GM21526 (cell line): ENCODE data around the gene EIF2AK3.
"Not testable (repeated sequence)": the region's sequence is repeated elsewhere in the genome, so short reads cannot be mapped to it uniquely, and the experiment has no call there.

ENCODE experiments used
- ATAC-seq: cut with Tn5 transposase; IDR thresholded peaks from one replicate; pipeline ENCODE4 v1.9.1; 2021; ENCODE audit warnings: moderate library complexity; ENCODE audit not compliant: unreplicated experiment, low FRiP score

The EIF2AK3 gene

DNA sequence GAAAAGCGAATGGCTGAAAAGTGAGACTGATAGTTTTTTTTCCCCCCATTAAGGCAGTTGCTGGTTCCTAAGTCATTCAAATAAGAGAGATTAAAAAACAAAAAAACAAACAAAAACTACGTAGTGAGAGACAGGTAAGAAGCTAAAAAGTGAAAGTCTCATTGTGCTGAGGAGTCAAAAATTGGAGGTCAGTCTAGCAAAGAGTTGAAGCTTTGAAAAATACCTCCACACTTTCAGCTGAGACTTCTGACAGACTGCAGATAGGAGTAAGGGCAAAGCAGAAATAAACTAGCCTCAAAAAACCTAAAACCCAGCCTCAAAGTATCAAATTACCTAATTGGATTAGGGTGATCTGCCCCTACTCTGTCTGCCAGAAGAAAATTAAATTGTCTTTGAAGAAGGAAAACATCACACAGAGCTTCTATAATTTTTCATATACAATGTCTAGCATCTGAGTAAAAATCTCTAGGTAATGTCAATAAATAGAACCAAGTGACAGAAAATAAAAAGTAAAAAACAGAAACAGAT is 10.9 kb upstream of the EIF2AK3 start:
- ATAC-seq: no peak

DNA sequence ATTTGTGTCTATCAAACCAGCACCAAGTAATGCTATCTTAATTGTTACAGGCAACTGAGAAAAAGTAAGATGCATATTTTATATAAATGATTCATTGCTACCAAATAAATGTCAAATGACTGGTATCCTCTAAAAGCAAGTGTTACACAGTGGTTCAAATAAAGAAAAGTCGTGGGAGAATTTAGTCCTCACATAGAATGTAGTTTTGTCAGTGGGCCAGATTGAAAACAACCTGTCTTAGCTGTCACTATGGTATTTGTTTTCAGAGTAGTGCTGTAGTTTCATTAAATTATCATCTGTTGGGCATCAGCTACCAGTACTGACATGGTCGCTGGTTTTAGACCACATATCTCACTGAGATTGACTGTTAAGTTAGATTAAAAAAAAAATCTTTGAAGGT is 10.2 kb upstream of the EIF2AK3 start:
- ATAC-seq: no peak

DNA sequence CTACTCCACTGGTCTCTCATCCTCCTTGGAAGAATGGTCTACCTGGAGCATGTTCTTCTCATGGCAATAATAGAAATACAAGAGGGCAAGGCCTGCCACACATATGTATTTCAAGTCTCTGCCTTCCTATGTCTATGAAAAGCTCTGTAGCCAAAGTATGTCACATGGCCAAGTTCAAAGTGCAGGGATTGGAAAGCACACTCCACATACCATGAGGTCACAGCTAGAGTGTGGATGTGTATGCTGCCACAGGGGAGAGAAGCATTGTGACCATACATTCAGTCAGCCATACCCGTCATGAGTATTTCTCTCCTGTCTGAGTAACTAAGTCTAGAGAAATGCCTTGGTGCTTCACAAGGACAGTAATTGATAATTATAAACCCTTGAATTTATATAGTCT is 8.8 kb upstream of the EIF2AK3 start:
- ATAC-seq: no peak

DNA sequence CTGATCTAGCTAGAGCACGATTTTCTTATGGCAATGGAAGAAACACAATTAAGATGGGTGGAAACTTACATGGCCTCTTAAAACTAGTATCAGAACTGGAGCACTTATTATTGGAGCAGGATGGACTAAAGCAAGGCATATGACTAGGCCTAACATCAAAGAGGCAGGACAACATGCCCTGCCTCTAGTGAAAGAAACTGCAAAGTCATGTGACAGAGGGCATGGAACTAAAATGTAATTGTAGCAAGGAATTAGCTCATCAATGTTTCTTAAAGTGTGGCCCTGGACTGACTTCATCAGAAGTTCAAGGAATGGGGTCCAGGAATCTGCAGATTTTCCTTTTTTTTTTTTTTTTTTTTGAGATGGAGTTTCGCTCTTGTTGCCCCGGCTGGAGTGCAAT is 5.3 kb upstream of the EIF2AK3 start:
- ATAC-seq: no peak

DNA sequence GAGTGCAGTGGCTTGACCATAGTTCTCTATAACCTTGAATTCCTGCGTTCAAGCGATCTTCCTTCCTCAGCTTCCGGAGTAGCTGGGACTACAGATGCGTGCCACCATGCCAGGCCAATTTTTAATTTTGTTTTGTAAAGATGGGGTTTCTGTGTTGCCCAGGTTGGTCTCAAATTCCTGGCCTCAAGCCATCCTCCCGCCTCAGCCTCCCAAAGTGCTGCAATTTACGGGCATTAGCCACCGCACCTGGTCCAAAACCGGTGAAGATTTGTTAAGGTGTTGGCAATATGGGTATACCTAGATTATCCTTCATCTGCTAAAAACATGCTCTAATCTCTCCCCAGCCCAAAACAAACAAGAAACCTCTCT is 1.3 kb upstream of the EIF2AK3 start:
- no peak for ATAC-seq

DNA sequence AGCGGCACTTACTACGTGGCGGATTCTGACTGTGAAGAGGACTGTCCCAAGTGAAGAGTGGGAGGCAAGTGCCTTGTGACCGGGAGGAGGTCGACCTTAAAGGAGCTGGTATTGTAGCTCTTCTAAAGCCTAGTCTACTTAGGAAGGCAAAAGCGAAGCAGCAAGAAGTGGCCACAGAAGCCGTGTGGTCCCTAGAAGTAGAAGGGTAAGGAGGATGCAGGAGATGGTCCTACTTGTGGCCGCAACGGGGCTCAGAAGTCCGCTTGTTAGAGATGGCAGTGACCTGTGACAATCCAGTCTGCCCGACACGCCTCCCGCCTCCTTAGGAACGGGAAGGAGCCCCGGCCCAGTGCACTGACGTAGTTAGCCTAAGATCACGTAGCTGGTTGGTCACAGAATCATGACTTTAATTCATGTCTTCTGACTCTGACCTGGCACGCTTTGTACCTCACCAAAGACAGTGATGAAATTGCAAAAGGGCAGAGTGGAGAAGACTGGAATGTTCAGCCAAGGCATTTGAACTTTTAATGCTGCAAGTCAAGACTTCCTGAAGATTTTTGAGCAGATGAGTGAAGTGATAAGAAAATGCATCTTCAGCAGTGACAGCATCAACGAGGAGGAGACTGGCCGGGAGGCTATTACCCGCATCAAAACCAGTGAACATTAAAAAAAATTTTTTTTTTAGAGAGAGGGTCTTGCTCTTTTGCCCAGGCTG is 749 bp upstream of the EIF2AK3 start:
- peak; percentile 45 for ATAC-seq

DNA sequence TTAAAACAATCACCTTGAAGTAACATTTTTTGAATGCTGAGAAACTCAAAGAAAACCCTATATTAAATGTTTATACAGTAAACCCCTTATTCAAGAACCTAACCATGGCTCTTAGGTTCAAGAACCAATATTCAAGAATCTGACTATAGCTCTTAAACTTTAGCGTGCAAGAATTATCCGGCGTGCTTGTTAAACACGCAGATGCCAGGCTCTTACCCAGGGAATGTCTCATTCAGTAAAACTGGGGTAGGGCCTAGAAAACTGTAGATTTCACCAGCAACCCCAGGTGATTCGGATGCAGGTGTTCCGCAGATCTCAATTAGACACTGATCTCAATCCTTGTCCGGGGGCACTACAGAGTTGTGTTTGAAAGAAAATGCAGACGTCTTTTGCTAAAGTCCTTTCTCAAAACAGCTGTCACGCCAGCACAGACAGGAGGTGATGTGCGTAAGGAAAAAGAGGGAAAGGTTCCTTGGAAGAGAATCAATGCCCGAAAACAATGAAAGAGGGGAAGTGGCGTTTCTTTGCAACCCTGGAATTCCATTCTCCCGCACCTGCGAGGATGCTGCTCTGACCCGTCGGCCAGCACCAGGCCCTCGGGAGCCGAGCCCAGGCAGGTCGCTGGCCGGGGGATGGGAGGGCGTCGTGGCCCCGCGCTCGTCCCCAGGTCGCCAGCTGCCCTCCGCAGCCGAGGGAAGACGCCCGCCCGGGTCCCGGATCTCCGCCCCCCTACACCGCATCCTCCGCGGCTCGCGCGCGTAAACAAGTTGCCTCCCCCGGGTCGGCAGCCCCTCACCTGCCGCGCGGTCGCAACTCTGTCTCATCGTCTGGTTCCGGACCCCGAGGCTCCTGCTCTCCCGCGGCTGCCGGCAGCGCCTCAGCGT is 851 bp downstream of the EIF2AK3 start:
- peak; percentile 9 for ATAC-seq

DNA sequence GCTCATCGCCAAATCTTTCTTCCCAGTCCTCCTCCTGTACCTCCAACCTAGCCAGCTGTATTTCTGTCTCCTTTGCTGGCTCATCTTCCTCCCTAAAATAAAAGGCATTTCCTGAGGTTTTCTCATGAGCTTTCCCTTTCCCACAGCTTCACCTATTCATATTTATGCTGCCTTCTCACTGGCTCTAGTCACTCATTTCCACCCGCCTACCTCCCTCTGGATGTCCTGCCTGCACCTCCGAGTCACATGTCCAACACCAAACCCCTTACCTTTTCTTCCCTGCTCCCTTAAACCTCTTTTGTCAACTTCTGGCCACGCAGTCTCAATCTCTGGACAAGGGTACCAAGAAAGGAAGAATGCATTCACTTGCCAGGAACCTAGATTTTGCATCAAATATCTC is 2.8 kb downstream of the EIF2AK3 start:
- no peak for ATAC-seq

DNA sequence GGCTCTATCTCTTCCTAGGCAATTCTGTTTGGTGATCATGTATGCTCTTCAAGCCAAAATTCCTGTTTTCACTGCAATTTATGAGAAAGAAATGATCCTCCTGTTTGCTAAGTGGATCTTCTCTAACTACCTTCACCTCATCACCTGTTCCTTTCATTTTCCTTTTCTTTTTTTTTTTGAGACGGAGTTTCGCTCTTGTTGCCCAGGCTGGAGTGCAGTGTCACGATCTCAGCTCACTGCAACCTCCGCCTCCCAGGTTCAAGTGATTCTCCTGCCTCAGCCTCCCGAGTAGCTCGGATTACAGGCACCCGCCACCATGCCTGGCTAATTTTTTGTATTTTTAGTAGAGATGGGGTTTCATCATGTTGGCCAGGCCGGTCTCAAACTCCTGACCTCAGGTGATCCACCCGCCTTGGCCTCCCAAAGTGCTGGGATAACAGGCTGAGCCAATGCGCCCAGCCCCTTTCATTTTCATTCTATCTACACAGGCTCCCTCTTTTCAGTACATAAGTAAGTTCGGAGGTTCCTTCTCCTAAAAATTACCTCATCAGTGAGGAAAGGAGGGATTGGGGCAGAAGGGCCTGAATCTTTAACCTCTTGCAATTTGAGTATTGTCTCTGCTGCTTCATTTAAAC is 3.3 kb downstream of the EIF2AK3 start:
- ATAC-seq: not testable (repeated sequence)

DNA sequence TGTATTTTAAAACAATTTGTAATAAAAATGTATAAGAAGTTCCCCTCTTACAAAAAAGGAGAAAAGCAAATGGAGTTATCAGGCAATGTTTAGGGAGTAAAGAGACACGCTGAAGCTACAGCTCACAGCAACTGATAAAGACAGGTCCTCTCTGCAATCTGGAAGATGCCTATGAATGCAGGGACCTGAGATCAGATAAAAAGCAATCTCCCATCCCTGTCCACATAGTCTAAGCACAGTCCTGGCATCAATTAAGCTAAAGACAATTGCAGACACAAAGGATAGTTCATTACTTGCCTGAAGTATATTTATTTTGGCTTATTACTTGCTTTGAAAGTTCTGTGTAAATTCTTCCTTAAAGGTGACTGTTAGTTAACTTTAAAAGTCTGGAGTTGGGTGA is 5.0 kb downstream of the EIF2AK3 start:
- ATAC-seq: no peak

DNA sequence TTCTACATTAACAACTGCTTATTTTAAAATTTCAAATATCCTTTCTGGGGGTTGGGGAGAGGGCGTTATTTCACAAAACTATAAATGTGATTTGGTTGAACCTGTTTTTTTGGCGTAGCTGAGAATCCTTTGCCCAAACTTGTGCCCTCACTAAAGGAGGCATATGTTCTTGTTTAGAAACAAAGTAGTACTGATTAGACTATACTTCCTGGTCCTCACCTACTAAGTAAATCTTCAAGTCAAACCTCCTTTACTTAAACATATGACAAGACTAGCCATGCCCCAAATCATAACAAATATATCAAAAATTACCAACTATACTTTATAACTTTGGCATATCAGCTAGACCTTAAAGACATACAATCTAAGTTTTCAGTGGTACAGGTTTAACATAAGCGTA is 5.8 kb downstream of the EIF2AK3 start:
- no peak for ATAC-seq

DNA sequence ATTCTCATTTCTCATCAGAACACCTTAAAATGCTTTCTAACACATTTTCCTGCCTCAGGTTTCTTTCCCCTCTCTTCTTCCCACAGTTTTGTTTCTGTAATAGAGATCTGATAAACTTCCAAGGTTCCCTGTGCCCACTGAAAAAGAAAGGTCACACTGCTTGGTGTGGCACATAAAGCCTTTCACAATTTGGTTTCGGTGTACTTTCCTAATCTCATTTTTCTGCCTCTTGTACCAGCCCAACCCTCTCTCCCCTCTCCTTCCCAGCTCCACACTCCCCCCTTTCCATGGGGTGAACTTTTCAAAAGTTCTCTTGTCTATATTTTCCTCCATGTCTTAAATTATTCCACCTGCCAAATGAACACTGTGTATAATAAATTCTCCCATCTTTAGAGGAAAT is 7.2 kb downstream of the EIF2AK3 start:
- no peak for ATAC-seq

DNA sequence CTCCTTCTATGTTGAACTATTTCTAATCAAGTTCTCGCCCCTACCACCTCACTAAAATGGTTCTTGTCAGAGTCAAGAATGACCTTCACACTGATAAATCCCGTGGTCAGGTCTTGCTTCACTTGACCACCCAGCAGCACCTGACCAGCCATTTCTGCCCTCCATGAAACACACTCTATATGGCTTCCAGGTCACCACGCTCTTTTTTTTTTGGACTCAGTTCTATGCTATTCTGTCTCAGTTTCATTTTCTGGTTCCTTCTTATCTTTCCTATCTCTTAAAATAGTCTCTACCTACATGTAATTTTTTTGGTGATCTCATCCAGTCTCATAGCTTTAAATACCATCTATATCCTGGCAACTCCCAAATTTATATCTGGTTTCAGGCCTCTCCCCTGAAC is 11.4 kb downstream of the EIF2AK3 start:
- ATAC-seq: peak; percentile 47

DNA sequence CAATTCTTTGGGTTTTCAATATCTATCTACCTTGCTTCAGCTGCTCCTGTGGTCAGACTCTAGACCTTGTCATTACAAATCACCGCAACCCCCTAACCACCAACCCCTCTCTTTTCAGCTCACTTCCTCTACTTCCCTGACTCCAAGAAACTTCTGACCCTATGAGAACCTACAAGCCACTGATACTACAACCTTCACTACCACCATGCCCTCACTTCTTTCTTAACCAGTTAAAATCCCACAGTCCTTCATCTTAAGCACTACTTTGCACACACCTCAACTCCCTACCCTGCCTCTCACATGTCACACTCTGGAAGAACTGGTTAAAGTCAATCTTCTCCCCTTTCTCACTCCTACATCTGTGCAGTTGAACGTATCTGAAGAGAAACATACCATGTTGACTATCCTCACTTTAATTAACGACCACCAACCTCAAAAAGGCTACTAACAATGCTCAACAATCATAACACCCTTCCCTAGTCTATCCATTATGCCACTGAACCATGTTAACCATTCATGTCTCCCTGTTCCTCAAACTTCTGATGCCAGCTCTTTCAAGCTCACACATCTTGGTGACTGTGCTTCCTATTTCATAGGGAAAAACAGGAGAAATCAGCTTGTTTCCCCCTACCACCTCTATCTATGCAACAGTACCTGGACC is 12.6 kb downstream of the EIF2AK3 start:
- peak; percentile 58 for ATAC-seq

DNA sequence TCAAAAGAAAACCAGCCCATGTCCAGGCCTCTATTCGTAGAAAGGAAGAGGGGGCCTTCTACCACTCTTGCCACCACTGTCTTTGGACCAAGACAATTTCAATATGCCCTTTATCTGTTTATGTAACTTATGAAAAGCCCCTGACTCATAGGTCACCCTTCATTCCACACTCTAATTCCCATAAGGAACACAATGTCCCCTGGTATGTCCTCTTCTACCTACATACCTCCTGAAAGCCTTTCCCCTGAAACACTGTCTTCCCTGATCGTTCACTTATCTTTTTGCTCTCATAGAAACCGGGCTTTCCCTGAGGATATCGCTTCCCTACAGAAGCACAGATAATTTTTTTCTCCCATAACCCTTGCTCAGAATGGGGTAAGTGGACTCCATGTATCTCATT is 13.3 kb downstream of the EIF2AK3 start:
- no peak for ATAC-seq

DNA sequence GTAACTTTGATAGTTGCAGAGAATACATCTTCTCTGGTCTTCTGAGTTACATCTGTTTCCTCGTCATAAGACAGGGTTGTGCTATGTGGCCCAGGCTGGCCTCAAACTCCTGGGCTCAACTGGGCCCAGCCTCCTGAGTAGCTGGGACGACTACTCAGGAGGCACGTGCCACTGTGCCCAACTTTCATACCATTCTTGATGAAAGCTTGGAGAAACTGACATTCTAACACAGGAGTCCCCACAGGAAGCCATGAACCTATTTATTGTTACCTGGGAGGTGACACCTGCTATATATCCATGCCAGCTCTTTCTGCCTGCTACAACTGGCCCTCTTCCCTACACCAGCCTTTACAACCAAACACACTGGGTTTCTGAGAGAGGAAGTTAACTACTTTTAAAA is 19.1 kb downstream of the EIF2AK3 start:
- no peak for ATAC-seq

DNA sequence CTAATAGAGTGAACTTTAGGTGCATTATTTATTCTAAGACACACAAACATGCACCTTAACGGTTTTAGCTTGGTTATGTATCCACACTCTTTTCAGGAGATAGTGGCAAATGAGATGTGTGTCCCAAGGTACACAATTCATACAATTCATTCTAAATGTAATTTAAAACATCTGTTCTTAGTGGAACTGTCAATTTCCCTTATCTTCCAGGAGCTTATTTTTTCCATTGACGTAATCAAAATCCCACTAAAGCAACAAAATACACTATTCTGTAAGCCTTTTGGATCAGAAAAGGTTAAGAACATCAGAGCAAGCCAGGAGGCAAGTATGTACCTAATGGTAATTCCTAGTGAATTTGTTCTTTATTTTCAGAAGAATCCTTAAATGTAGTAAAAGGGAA is 19.8 kb downstream of the EIF2AK3 start:
- ATAC-seq: no peak

DNA sequence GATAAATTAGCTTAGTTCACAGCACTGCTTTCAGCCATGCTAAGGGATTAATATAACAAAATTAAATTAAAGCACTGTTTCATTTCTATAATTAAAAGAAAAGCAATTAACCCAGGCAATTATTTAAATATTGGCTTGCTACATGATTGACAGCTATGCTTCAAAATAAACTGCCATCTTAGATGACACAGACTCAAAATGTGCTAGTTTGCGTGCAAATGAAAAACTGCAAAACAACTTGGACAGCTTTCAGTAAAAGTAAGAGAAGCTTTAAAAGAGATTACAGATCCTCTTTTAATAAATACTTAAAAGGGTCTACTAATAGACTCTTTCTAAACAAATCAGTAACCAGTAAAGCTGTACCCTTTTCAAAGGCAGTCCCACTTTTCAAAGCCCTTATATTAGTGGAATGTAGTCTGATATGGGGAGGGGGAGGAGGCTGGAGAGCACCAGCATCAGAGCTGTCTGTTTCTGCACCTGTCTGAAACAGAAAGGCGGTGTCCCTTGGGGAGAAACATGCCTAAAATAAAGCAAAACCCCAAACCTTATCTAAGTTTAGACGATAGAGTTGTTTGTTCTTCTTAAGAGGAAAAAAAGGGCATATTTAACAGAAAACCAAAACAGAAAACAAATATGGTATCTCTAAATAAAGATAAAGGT is 20.8 kb downstream of the EIF2AK3 start:
- peak; percentile 81 for ATAC-seq

DNA sequence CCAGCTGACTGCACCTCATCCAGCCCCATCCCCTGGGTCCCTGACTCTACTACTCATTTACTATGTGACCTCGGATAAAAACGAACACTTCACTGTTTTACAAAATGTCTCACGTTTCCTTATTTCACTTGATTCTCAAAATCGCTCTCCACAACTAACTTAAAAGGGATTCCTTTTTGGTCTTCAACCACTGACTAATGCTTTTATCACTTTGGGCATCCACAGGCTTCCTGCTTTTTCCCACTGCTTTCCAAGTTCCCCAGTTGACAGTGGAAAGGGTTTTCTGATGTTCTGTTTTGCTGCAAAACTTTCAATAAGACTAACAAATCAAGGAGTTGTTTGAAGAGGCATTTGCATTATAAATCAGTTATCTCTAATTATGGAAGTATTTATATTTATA is 24.1 kb downstream of the EIF2AK3 start:
- ATAC-seq: no peak

DNA sequence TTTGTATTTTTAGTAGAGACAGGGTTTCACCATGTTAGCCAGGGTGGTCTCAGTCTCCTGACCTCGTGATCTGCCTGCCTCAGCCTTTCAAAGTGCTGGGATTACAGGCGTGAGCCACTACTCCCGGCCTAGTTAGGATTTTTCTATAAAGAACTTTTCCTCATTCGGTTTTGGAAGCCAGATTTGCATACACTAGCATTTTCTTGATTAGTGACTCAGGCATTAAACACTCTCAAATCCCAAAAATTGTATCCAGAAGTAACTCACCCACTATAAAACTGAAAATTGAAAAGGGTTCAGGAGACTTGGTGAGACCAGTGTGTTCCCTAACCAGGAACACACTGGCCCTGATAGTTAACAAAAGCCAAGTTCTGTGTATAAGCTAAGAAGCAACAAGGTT is 25.2 kb downstream of the EIF2AK3 start:
- no peak for ATAC-seq
